Adrenal gland (tissue), 12 donors: ENCODE results near the gene BTBD7. TPM values are rescaled to one million over a fixed set of nuclear protein-coding genes. Genes with fewer than 3 reads are reported as not detected.

Experiments used
- DNase-seq, 7 donors: peaks; one replicate each; pipeline ENCODE4 v3.0.0-alpha.2; 2019 to 2020
- H3K27ac ChIP-seq, 5 donors: fragments of 200-600 bp; sonication (generic) in 4 of 5; 1 replicate in 3 of 5; 2 replicates in 2 of 5; pipeline versions ENCODE4 v1.5.1 to v1.8.0; 2016 to 2020; ENCODE audit warnings: mild to moderate bottlenecking in 1 of 5
- H3K27me3 ChIP-seq: fragments of 200-600 bp; 2 replicates; pipeline ENCODE4 v1.8.0; 2021
- H3K36me3 ChIP-seq, 2 donors: fragments of 200-600 bp; replicated peaks in 1 of 2; 1 replicate in 1 of 2; 2 replicates in 1 of 2; pipeline versions ENCODE4 v1.5.1 to v1.8.0; 2018 to 2022
- H3K4me1 ChIP-seq, 2 donors: fragments of 200-600 bp; replicated peaks in 1 of 2; 1 replicate in 1 of 2; 2 replicates in 1 of 2; pipeline versions ENCODE4 v1.5.1 to v1.8.0; 2018 to 2021
- H3K4me3 ChIP-seq, 4 donors: fragments of 200-600 bp; sonication (generic) in 3 of 4; one replicate each; pipeline ENCODE4 v1.5.1; 2016 to 2018
- H3K9me3 ChIP-seq, 3 donors: fragments of 200-600 bp; sonication (generic) in 1 of 3; replicated peaks in 1 of 3; 1 replicate in 2 of 3; 2 replicates in 1 of 3; pipeline versions ENCODE4 v1.5.1 to v1.8.0; 2016 to 2021
- POLR2A ChIP-seq, 2 donors: fragments of 450-650 bp; IDR thresholded peaks; one replicate each; pipeline ENCODE4 v1.6.1; 2017; ENCODE audit warnings: antibody characterized with exemption in 2 of 2, mild to moderate bottlenecking in 2 of 2, moderate library complexity in 1 of 2
- WGBS, 4 donors: extraction: QIAGEN DNeasy Blood & Tissue Kit in 2 of 4; methylation state at CpG; one replicate each; pipeline versions ENCODE4 v1.1.5 to v1.1.7; 2013 to 2017; 5-methylcytosine and 5-hydroxymethylcytosine counted together
- intact Hi-C, 2 donors: fragments of 100-400 bp; cut with DNase I; formaldehyde crosslinking; loops; one replicate each; pipeline versions ENCODE4 v1.14.1 to v1.15.0; 2022 to 2023
- polyA plus RNA-seq, 3 donors: library from polyadenylated mRNA; stranded (reverse); fragments of 200-250 nt in 2 of 3; fragments of 350-450 nt in 1 of 3; fragmentation: Illumina TruSeq in 1 of 3; extraction: RNeasy Lipid Tissue Mini Kit (QIAGEN cat#74804) in 1 of 3; gene quantifications; one replicate each; pipeline ENCODE4 v1.2.3, GENCODE V29; 2013 to 2014
- total RNA-seq, 9 donors: library from RNA; depleted of rRNA in 4 of 9; stranded (reverse); fragments of >200 nt in 4 of 9; fragments of 120-200 nt in 1 of 9; fragmentation: NEBNext Ultra II Directional in 1 of 9; extraction: Animal tissue kit (Norgen Biotek cat#: 25700) in 1 of 9; gene quantifications; one replicate each; pipeline versions ENCODE4 v1.1.0 to v1.2.4, GENCODE V29; 2013 to 2023
- TF ChIP-seq, protein P1 (sequence below), 6 experiments: fragments of 450-650 bp in 4 of 6; fragments of 200-600 bp in 2 of 6; sonication (generic) in 1 of 6; IDR thresholded peaks; 1 replicate in 5 of 6; 2 replicates in 1 of 6; pipeline versions ENCODE4 v1.5.1 to v1.8.0; 2016 to 2021; ENCODE audit warnings: antibody characterized with exemption in 6 of 6, mild to moderate bottlenecking in 2 of 6, moderate library complexity in 1 of 6
- donor health status: healthy with polysubstance abuse.
- donor health status: Bipolar disorder and iron deficiency.
- donor health status: DM: yes; HTN: yes; CAD: no.
- donor health status: DM: no; HTN: no; CAD: no.
- donor health status: DM: no; HTN: no; CAD: no.
- donor health status: DM: yes; HTN: yes; CAD: no.

Gene BTBD7
- total and polyA plus RNA-seq, 12 donors, result 7.4 to 41.0 (median 17.4) TPM

DNA sequence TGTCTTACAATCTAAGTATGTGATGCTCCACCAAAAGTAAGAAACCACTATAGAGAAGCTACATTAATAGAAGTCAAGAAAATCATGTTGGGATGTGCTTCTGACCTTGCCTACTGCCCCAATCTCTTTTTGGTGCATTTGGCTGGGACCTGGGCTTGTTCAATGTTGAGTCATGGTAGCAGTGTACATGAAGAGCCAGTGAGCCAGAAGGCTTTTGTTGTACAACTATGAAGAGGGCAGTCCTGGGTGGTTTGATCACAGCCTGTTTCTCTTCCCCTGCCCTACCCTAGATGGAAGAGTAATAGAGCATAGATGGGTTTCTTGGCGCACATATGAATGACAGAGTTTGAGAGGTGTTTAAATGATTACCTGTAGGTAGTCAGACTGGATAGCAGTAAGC, 69.4 kb downstream of the BTBD7 start:
- H3K4me3 ChIP-seq, result no peak overlapping the region
- H3K4me1 ChIP-seq, result peaks cover 0 to 8% of the 10 kb centered on the region in 2 donors
- H3K36me3 ChIP-seq, result peaks cover 0 to 9% of the 10 kb centered on the region in 2 donors
- H3K27ac ChIP-seq, result no peak overlapping the region
- intact Hi-C loops, result no loop called here
- H3K9me3 ChIP-seq, result no peaks in the 10 kb centered on the region
- no peaks in the 10 kb centered on the region for H3K27me3 ChIP-seq
- TF ChIP-seq, protein P1, sequence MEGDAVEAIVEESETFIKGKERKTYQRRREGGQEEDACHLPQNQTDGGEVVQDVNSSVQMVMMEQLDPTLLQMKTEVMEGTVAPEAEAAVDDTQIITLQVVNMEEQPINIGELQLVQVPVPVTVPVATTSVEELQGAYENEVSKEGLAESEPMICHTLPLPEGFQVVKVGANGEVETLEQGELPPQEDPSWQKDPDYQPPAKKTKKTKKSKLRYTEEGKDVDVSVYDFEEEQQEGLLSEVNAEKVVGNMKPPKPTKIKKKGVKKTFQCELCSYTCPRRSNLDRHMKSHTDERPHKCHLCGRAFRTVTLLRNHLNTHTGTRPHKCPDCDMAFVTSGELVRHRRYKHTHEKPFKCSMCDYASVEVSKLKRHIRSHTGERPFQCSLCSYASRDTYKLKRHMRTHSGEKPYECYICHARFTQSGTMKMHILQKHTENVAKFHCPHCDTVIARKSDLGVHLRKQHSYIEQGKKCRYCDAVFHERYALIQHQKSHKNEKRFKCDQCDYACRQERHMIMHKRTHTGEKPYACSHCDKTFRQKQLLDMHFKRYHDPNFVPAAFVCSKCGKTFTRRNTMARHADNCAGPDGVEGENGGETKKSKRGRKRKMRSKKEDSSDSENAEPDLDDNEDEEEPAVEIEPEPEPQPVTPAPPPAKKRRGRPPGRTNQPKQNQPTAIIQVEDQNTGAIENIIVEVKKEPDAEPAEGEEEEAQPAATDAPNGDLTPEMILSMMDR (IDR thresholded peaks at IDR 0.05), result no peak
- TF ChIP-seq POLR2A (IDR thresholded peaks at IDR 0.05), result no peak
- WGBS, 4 donors, result 96 to 100% (median 97%) methylated on average over 1 of the region's 1 CpG; no CpG with 5 or more reads in 1 of the 4 donors
- no peak for DNase-seq

GRCh38 chr14:93262446-93262845, 70.4 kb downstream of the BTBD7 start:
- H3K27ac ChIP-seq, result no peak overlapping the region
- WGBS, 4 donors, result 91 to 96% (median 92%) methylated on average over 2 of the region's 2 CpGs
- H3K9me3 ChIP-seq, result no peaks in the 10 kb centered on the region
- DNase-seq, result no peak
- TF ChIP-seq POLR2A (IDR thresholded peaks at IDR 0.05), result no peak
- TF ChIP-seq, protein P1 (IDR thresholded peaks at IDR 0.05), result no peak
- intact Hi-C loops, result no loop called here
- no peak overlapping the region for H3K4me3 ChIP-seq
- H3K36me3 ChIP-seq, result peaks cover 0 to 9% of the 10 kb centered on the region in 2 donors
- peaks cover 0 to 3% of the 10 kb centered on the region in 2 donors for H3K4me1 ChIP-seq
- no peaks in the 10 kb centered on the region for H3K27me3 ChIP-seq

GRCh38 chr14:93249128-93249831, 83.6 kb downstream of the BTBD7 start:
- Histone ChIP-seq H3K4me1 (no peaks in the 10 kb centered on the region), H3K27me3 (no peaks in the 10 kb centered on the region), H3K36me3 (peaks cover 0 to 24% of the 10 kb centered on the region in 2 donors), H3K9me3 (no peaks in the 10 kb centered on the region), H3K27ac (no peak overlapping the region), H3K4me3 (no peak overlapping the region)
- 93 to 98% (median 94%) methylated on average over 7 of the region's 7 CpGs for WGBS, 4 donors
- TF ChIP-seq, protein P1 (IDR thresholded peaks at IDR 0.05), result no peak
- no peak for TF ChIP-seq POLR2A (IDR thresholded peaks at IDR 0.05)
- DNase-seq, result no peak
- intact Hi-C loops, result no loop called here

DNA sequence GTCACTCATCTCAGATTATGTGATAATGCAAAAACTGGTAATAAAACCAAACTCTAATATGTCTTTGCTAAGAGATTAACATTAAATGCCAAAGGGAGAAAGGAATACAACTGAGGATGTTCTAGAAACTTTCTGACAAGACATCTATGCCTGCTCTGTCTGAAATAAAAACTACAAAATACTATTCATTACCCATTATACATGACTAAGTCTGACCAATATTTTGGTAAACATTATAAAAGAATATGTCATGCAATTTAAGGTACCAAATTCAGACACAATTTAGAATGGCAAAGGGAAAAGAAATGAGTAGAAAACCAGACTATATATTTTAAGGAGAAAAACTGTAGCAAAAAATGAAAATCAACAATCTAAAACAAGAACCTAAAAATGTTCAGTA, 86.3 kb downstream of the BTBD7 start:
- H3K27ac ChIP-seq, result no peak overlapping the region
- peaks cover 0 to 49% of the 10 kb centered on the region in 2 donors for H3K36me3 ChIP-seq
- no peaks in the 10 kb centered on the region for H3K27me3 ChIP-seq
- TF ChIP-seq, protein P1 (IDR thresholded peaks at IDR 0.05), result no peak
- TF ChIP-seq POLR2A (IDR thresholded peaks at IDR 0.05), result no peak
- no peaks in the 10 kb centered on the region for H3K9me3 ChIP-seq
- no peak for DNase-seq
- no peaks in the 10 kb centered on the region for H3K4me1 ChIP-seq
- intact Hi-C loops, result no loop called here
- H3K4me3 ChIP-seq, result no peak overlapping the region
